HT1080 (cell line): ENCODE data around the gene NOS1. TPM values are rescaled to one million over a fixed set of nuclear protein-coding genes. Genes with fewer than 3 reads are reported as not detected.
"Not testable (repeated sequence)": the region's sequence is repeated elsewhere in the genome, so short reads cannot be mapped to it uniquely, and the experiment has no call there.

Experiments
- DNase-seq: peaks from one replicate; pipeline ENCODE4 v3.0.0-alpha.2; 2015; ENCODE audit warnings: low read depth
- total RNA-seq: library from RNA; depleted of rRNA; stranded (reverse); fragments of >200 nt; shearing (Covaris generic); gene quantifications from 2 replicates; pipeline ENCODE4 v1.2.3, GENCODE V29; 2014

NOS1 gene
- total RNA-seq, 1 experiment from 2014 or later, result 0.02 TPM

- DNase-seq, result no peak
These were observed 151.0 kb downstream of the NOS1 start for GRCh38 chr12:117210266-117210918.

- DNase-seq, result no peak
These were observed 151.8 kb downstream of the NOS1 start for GRCh38 chr12:117209626-117210025.

GRCh38 chr12:117208811-117209455, 152.5 kb downstream of the NOS1 start:
- DNase-seq, result no peak

- DNase-seq, result no peak
These were observed 153.2 kb downstream of the NOS1 start for GRCh38 chr12:117208206-117208605.

GRCh38 chr12:117207675-117208074, 153.8 kb downstream of the NOS1 start:
- no peak for DNase-seq

GRCh38 chr12:117202556-117202955, 158.9 kb downstream of the NOS1 start:
- DNase-seq, result no peak

GRCh38 chr12:117202033-117202432, 159.4 kb downstream of the NOS1 start:
- DNase-seq, result no peak

- not testable (repeated sequence) for DNase-seq
These were observed 161.3 kb downstream of the NOS1 start for GRCh38 chr12:117199956-117200744.

GRCh38 chr12:117196334-117196733, 165.1 kb downstream of the NOS1 start:
- not testable (repeated sequence) for DNase-seq

- DNase-seq, result peak; percentile 33
These were observed 166.4 kb downstream of the NOS1 start for GRCh38 chr12:117195027-117195426.

- DNase-seq, result no peak
These were observed 167.5 kb downstream of the NOS1 start for GRCh38 chr12:117193903-117194302.

GRCh38 chr12:117192581-117192980, 168.8 kb downstream of the NOS1 start:
- DNase-seq, result not testable (repeated sequence)

GRCh38 chr12:117192057-117192456, 169.4 kb downstream of the NOS1 start:
- no peak for DNase-seq

- peak; percentile 76 for DNase-seq
These were observed 171.1 kb downstream of the NOS1 start, which contains the start of gene FBXO21 for GRCh38 chr12:117190210-117190781. FBXO21 (minus strand) TSS chr12:117190470; CDS start chr12:117190456, 14 bp downstream.

- peak; percentile 31 for DNase-seq
These were observed 171.7 kb downstream of the NOS1 start for GRCh38 chr12:117189725-117190209.

- DNase-seq, result no peak
These were observed 172.3 kb downstream of the NOS1 start for GRCh38 chr12:117188961-117189724.

- no peak for DNase-seq
These were observed 173.2 kb downstream of the NOS1 start for GRCh38 chr12:117188121-117188665.

- no peak for DNase-seq
These were observed 174.0 kb downstream of the NOS1 start for GRCh38 chr12:117187421-117187820.

GRCh38 chr12:117182866-117183265, 178.6 kb downstream of the NOS1 start:
- DNase-seq, result no peak

GRCh38 chr12:117181468-117181843, 180.0 kb downstream of the NOS1 start:
- not testable (repeated sequence) for DNase-seq
